HS-27A (cell line): ENCODE data around the gene LGR6.
"Not testable (repeated sequence)": the region's sequence is repeated elsewhere in the genome, so short reads cannot be mapped to it uniquely, and the experiment has no call there.

ENCODE experiments used
- DNase-seq: peaks from one replicate; pipeline ENCODE4 v3.0.0-alpha.2; 2012; ENCODE audit warnings: low read depth, missing footprints

The LGR6 gene

GRCh38 chr1:202193614-202194327, at the start of gene LGR6:
Gene LGR6, plus strand, starts transcription at chr1:202193799. Its CDS starts 191 bp downstream, at chr1:202193990.
- no peak for DNase-seq

GRCh38 chr1:202144402-202145067, 49.1 kb upstream of the LGR6 start, which contains the start of gene ARL8A:
Gene ARL8A, minus strand, starts transcription at chr1:202144737. Its CDS starts 165 bp downstream, at chr1:202144572.
- no peak for DNase-seq

- DNase-seq = no peak
Observed at GRCh38 chr1:202145068-202145743, 48.4 kb upstream of the LGR6 start.

- not testable (repeated sequence) for DNase-seq
Observed at GRCh38 chr1:202145744-202146140, 47.9 kb upstream of the LGR6 start.

GRCh38 chr1:202146279-202146678, 47.3 kb upstream of the LGR6 start:
- no peak for DNase-seq

GRCh38 chr1:202146993-202147392, 46.6 kb upstream of the LGR6 start:
- no peak for DNase-seq

GRCh38 chr1:202148391-202148790, 45.2 kb upstream of the LGR6 start:
- no peak for DNase-seq

GRCh38 chr1:202149566-202149965, 44.0 kb upstream of the LGR6 start:
- DNase-seq = no peak

- no peak for DNase-seq
Observed at GRCh38 chr1:202150187-202150586, 43.4 kb upstream of the LGR6 start.

GRCh38 chr1:202150602-202151001, 43.0 kb upstream of the LGR6 start:
- DNase-seq = no peak

- no peak for DNase-seq
Observed at GRCh38 chr1:202151045-202151444, 42.6 kb upstream of the LGR6 start.

- DNase-seq = no peak
Observed at GRCh38 chr1:202152399-202152798, 41.2 kb upstream of the LGR6 start.

- no peak for DNase-seq
Observed at GRCh38 chr1:202153284-202153683, 40.3 kb upstream of the LGR6 start.

- no peak for DNase-seq
Observed at GRCh38 chr1:202154148-202154765, 39.3 kb upstream of the LGR6 start.

- DNase-seq = no peak
Observed at GRCh38 chr1:202154766-202155477, 38.7 kb upstream of the LGR6 start.

GRCh38 chr1:202155478-202156021, 38.0 kb upstream of the LGR6 start:
- peak; percentile 27 for DNase-seq

GRCh38 chr1:202156590-202156989, 37.0 kb upstream of the LGR6 start:
- no peak for DNase-seq

GRCh38 chr1:202157945-202158344, 35.7 kb upstream of the LGR6 start:
- DNase-seq = no peak

GRCh38 chr1:202158810-202159533, 34.6 kb upstream of the LGR6 start:
- DNase-seq = no peak

- no peak for DNase-seq
Observed at GRCh38 chr1:202159534-202160371, 33.8 kb upstream of the LGR6 start.
